Fibroblast of lung (primary cell): Measurements from ENCODE around the gene FRMD4A.

ENCODE experiments used
- EZH2 ChIP-seq: IDR thresholded peaks from 2 replicates; pipeline ENCODE4 v1.5.1; 2012; ENCODE audit warnings: low read length, control low read depth, mild to moderate bottlenecking; ENCODE audit errors: missing control alignments
- TF ChIP-seq, protein P1 (sequence below), 2 donors: IDR thresholded peaks in 1 of 2; conservative IDR thresholded peaks in 1 of 2; 1 replicate in 1 of 2; 2 replicates in 1 of 2; pipeline ENCODE4 v1.5.1; 2011 to 2012; ENCODE audit warnings: low read length in 2 of 2, control low read depth in 1 of 2, inconsistent platforms in 1 of 2, low read depth in 1 of 2, mild to moderate bottlenecking in 1 of 2

DNA sequence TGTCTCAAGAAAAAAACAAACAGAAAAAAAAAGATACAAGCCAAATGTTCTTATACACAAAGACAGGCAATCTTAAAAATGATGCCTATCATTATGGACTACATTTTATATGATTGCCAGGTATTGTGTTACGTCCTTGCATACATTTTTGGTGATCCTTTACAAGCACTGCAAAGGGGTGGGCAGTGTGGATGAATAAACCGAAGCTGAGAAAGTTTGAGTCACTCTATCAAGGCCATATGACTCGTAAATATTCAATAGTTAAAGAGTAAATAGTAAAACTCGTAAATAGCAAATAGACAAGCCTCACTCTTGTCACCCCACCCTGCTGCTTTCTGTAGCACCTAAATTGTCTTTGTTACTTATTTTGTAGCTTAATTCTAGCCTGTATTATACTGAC, 326.2 kb downstream of the FRMD4A start:
- TF ChIP-seq, protein P1, sequence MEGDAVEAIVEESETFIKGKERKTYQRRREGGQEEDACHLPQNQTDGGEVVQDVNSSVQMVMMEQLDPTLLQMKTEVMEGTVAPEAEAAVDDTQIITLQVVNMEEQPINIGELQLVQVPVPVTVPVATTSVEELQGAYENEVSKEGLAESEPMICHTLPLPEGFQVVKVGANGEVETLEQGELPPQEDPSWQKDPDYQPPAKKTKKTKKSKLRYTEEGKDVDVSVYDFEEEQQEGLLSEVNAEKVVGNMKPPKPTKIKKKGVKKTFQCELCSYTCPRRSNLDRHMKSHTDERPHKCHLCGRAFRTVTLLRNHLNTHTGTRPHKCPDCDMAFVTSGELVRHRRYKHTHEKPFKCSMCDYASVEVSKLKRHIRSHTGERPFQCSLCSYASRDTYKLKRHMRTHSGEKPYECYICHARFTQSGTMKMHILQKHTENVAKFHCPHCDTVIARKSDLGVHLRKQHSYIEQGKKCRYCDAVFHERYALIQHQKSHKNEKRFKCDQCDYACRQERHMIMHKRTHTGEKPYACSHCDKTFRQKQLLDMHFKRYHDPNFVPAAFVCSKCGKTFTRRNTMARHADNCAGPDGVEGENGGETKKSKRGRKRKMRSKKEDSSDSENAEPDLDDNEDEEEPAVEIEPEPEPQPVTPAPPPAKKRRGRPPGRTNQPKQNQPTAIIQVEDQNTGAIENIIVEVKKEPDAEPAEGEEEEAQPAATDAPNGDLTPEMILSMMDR (conservative IDR thresholded peaks at IDR 0.05 in 1 of 2, IDR thresholded peaks at IDR 0.05 in 1 of 2; ENCODE audit: low read depth in 1 of 2, low read length in 2 of 2), result no peak
- no peak for TF ChIP-seq EZH2
